K562 (cell line): ENCODE results near the gene LRP6. TPM values are rescaled to one million over a fixed set of nuclear protein-coding genes. Genes with fewer than 3 reads are reported as not detected.

ENCODE experiments used
- ATAC-seq: fragments of 200-7000 bp; cut with Tn5 transposase; 3 replicates; pipeline ENCODE4 v1.9.1; 2020; ENCODE audit warnings: moderate library complexity
- BruUV-seq: library from RNA; stranded (reverse); fragments of 400-500 nt; replicated peaks from 2 replicates; lab custom pipeline; 2021; lab: Mats Ljungman, UMichigan
- CTCF ChIA-PET: fragments of 300-600 bp; formaldehyde crosslinking; extraction: SDS; loops from one replicate; lab custom pipeline; 2021; ENCODE audit warnings: low intra/inter-chr PET ratio; lab: Yijun Ruan, JAX
- POLR2A ChIA-PET: fragments of 300-600, 350-650 bp; sonication (Branson Sonifier 250); formaldehyde crosslinking; extraction: SDS; loops from one replicate; lab custom pipeline; 2021; ENCODE audit warnings: antibody characterized with exemption, inconsistent platforms; lab: Yijun Ruan, JAX
- DNase-seq, 4 experiments: peaks; one replicate each; pipeline versions ENCODE4 v3.0.0 to v3.0.0-alpha.2; 2011 to 2018; ENCODE audit warnings: low spot score in 3 of 4, mixed read lengths in 3 of 4; ENCODE audit errors: extremely low read depth in 1 of 4
- FAIRE-seq: peaks from 2 replicates; lab custom pipeline; 2011; peaks lifted over from hg19 to GRCh38; lab: Jason Lieb, UNC
- H2AFZ ChIP-seq: 2 replicates; pipeline ENCODE4 v1.6.0; 2011; ENCODE audit warnings: low read depth, low read length, control low read depth, inconsistent platforms
- H3K27ac ChIP-seq: fragments of 200-600 bp; 3 replicates; pipeline ENCODE4 v1.8.0; 2011; ENCODE audit warnings: low read depth, mild to moderate bottlenecking, control low read depth, inconsistent platforms, low read length, moderate library complexity, mixed read lengths; ENCODE audit errors: extremely low read depth
- H3K27me3 ChIP-seq, 2 experiments: fragments of 300-600 bp in 1 of 2; 2 replicates in 1 of 2; 3 replicates in 1 of 2; pipeline versions ENCODE4 v1.6.0 to v1.8.0; 2011; ENCODE audit warnings: inconsistent platforms in 2 of 2, low read length in 2 of 2, mild to moderate bottlenecking in 1 of 2, mixed read lengths in 1 of 2, moderate library complexity in 1 of 2; ENCODE audit not compliant: control insufficient read depth in 2 of 2, insufficient read depth in 2 of 2
- H3K36me3 ChIP-seq: fragments of 300-600 bp; 3 replicates; pipeline ENCODE4 v1.8.0; 2011; ENCODE audit warnings: mild to moderate bottlenecking, low read length, inconsistent platforms; ENCODE audit not compliant: control insufficient read depth, insufficient read depth
- H3K4me1 ChIP-seq, 2 experiments: fragments of 200-600 bp in 1 of 2; replicated peaks in 1 of 2; 2 replicates in 1 of 2; 3 replicates in 1 of 2; pipeline versions ENCODE4 v1.5.1 to v1.8.0; 2011; ENCODE audit warnings: inconsistent platforms in 2 of 2, low read length in 2 of 2, mild to moderate bottlenecking in 1 of 2, mixed read lengths in 1 of 2, moderate library complexity in 1 of 2; ENCODE audit not compliant: control insufficient read depth in 2 of 2, insufficient read depth in 2 of 2
- H3K4me2 ChIP-seq: 2 replicates; pipeline ENCODE4 v1.6.1; 2011; ENCODE audit warnings: low read length, control low read depth, inconsistent platforms, mixed read lengths; ENCODE audit not compliant: insufficient read depth
- H3K4me3 ChIP-seq: fragments of 200-600 bp; sonication (generic), shearing (Covaris generic); 2 replicates; pipeline ENCODE4 v1.5.1; 2016; ENCODE audit warnings: control low read depth, inconsistent platforms
- H3K79me2 ChIP-seq: fragments of 200-600 bp; 3 replicates; pipeline ENCODE4 v1.8.0; 2011; ENCODE audit warnings: low read length, inconsistent platforms; ENCODE audit not compliant: control insufficient read depth, insufficient read depth
- H3K9ac ChIP-seq, 2 experiments: 2 replicates each; pipeline versions ENCODE4 v1.6.0 to v1.6.1; 2011; ENCODE audit warnings: low read depth in 2 of 2, low read length in 2 of 2, control low read depth in 1 of 2, inconsistent platforms in 1 of 2, mild to moderate bottlenecking in 1 of 2, mixed read lengths in 1 of 2; ENCODE audit not compliant: insufficient read depth in 1 of 2
- H3K9me1 ChIP-seq: one replicate; pipeline ENCODE4 v1.6.0; 2011; ENCODE audit warnings: inconsistent platforms, mild to moderate bottlenecking, low read length, moderate library complexity; ENCODE audit not compliant: control insufficient read depth, insufficient read depth
- H3K9me3 ChIP-seq: replicated peaks from 2 replicates; pipeline ENCODE4 v1.5.1; 2011; ENCODE audit warnings: low read depth, low read length, inconsistent platforms; ENCODE audit not compliant: control insufficient read depth, insufficient read depth
- H4K20me1 ChIP-seq: replicated peaks from 2 replicates; pipeline ENCODE4 v1.6.1; 2011; ENCODE audit warnings: low read length, inconsistent platforms, mixed read lengths; ENCODE audit not compliant: control insufficient read depth, insufficient read depth
- CBX2 ChIP-seq: fragments of 200-600 bp; sonication (generic); IDR thresholded peaks from one replicate; pipeline ENCODE4 v1.6.1; 2012; ENCODE audit warnings: mild to moderate bottlenecking, low read length, inconsistent platforms; ENCODE audit not compliant: insufficient read depth, poor library complexity, severe bottlenecking
- CREM ChIP-seq: IDR thresholded peaks from 2 replicates; pipeline ENCODE4 v1.6.1; 2014; ENCODE audit warnings: antibody characterized with exemption, low read depth
- ELF1 ChIP-seq: fragments of 200-800 bp; sonication (Bioruptor generic); IDR thresholded peaks from 2 replicates; pipeline ENCODE4 v1.6.1; 2016; ENCODE audit warnings: missing genetic modification characterization, missing compliant biosample characterization
- GATAD2A ChIP-seq: fragments of 450-650 bp; IDR thresholded peaks from 2 replicates; pipeline ENCODE4 v1.6.1; 2017
- HLTF ChIP-seq: fragments of 450-650 bp; IDR thresholded peaks from 2 replicates; pipeline ENCODE4 v1.6.1; 2016
- NFYB ChIP-seq: IDR thresholded peaks from 2 replicates; pipeline ENCODE4 v1.6.1; 2011; ENCODE audit warnings: mild to moderate bottlenecking, moderate library complexity; ENCODE audit not compliant: insufficient read length; ENCODE audit errors: extremely low read depth
- PHF21A ChIP-seq: fragments of 450-650 bp; IDR thresholded peaks from 2 replicates; pipeline ENCODE4 v1.6.1; 2017; ENCODE audit warnings: low read depth, borderline replicate concordance
- PTBP1 ChIP-seq: fragments of 200-400 bp; formaldehyde crosslinking; IDR thresholded peaks from 2 replicates; pipeline ENCODE4 v1.6.1; 2017; ENCODE audit warnings: low read depth, low read length
- SNRNP70 ChIP-seq: fragments of 200-400 bp; formaldehyde crosslinking; optimal IDR thresholded peaks from 2 replicates; pipeline ENCODE3; 2017; ENCODE audit warnings: low read depth, low read length
- TAF9B ChIP-seq: fragments of 450-650 bp; IDR thresholded peaks from 2 replicates; pipeline ENCODE4 v1.6.1; 2018; ENCODE audit warnings: mild to moderate bottlenecking; ENCODE audit not compliant: partially characterized antibody
- ZBTB5 ChIP-seq: fragments of 450-650 bp; IDR thresholded peaks from 2 replicates; pipeline ENCODE4 v1.6.1; 2017; ENCODE audit warnings: antibody characterized with exemption
- ZNF766 ChIP-seq: fragments of 200-800 bp; sonication (Bioruptor generic); conservative IDR thresholded peaks from 2 replicates; pipeline ENCODE4 v1.6.1; 2016; ENCODE audit warnings: missing genetic modification characterization, missing compliant biosample characterization
- WGBS: fragments of 100-300 bp; shearing (Covaris generic); methylation state at CpG from one replicate; pipeline ENCODE4 v1.1.6; 2016; ENCODE audit warnings: low coverage, mixed read lengths; ENCODE audit not compliant: insufficient coverage; ENCODE audit errors: missing lambda C conversion rate; 5-methylcytosine and 5-hydroxymethylcytosine counted together
- in situ Hi-C: fragments of 300-500 bp; cut with MboI; formaldehyde crosslinking; loops from 4 replicates; pipeline ENCODE4 v1.15.0; 2018; ENCODE audit warnings: inconsistent platforms, mixed read lengths
- intact Hi-C: fragments of 100-400 bp; cut with micrococcal nuclease; formaldehyde crosslinking; loops from 2 replicates; pipeline ENCODE4 v1.14.2; 2022
- polyA plus RNA-seq, 8 experiments: library from polyadenylated mRNA; depleted of rRNA in 4 of 8; stranded (reverse) in 5 of 8; unstranded in 3 of 8; fragments of >200 nt; fragmentation: Nextera tagmentation in 2 of 8; fragmentation: Illumina TruSeq in 1 of 8; extraction: Ambion mirVana in 2 of 8; extraction: Trizol in 1 of 8; gene quantifications; 2 replicates each; pipeline versions ENCODE4 v1.2.1 to v1.2.3, GENCODE V29; 2011 to 2014; ENCODE audit warnings: inconsistent platforms in 1 of 8, missing spikeins in 1 of 8
- total RNA-seq, 7 experiments: library from RNA; depleted of rRNA in 6 of 7; stranded (reverse); fragments of >200 nt in 6 of 7; fragmentation: Illumina TruSeq in 2 of 7; extraction: Trizol in 2 of 7; gene quantifications; 2 replicates each; pipeline versions ENCODE4 v1.2.1 to v1.2.3, GENCODE V29; 2011 to 2021; ENCODE audit warnings: low replicate concordance in 1 of 7

The LRP6 gene
- total and polyA plus RNA-seq, 9 of the 15 experiments (the other 6 are each of a cell fraction or from before 2014, with no cell fraction given): 3.0 to 17.0 (median 10.8) TPM

GRCh38 chr12:12083688-12084087, 183.2 kb downstream of the LRP6 start:
- H3K79me2 ChIP-seq: no peaks in the 10 kb centered on the region
- no peak for FAIRE-seq
- no peaks in the 10 kb centered on the region for H3K9me3 ChIP-seq
- ATAC-seq: no peak
- H2AFZ ChIP-seq: no peak overlapping the region
- no peak overlapping the region for H3K27ac ChIP-seq
- WGBS: 60% methylated on average over 3 of the region's 8 CpGs
- H4K20me1 ChIP-seq: no peaks in the 10 kb centered on the region
- in situ Hi-C loops: loop anchor here (5.0 to 10.0 kb wide), 3 partner anchors 249 to 621 kb away; no protein-coding TSS in a partner anchor
- POLR2A ChIA-PET: interaction anchor here (0.5 to 0.7 kb wide), 2 partner anchors 27 to 245 kb away, joined by 3 read pairs; no protein-coding TSS in a partner anchor
- no TSS peak for BruUV-seq
- peaks cover 0 to 4% of the 10 kb centered on the region in 2 experiments; a peak in 3 of 5 replicates for H3K4me1 ChIP-seq
- no peaks in the 10 kb centered on the region for H3K36me3 ChIP-seq
- intact Hi-C loops: loop anchor here (2.0 kb wide), 1 partner anchor 617 kb away; no protein-coding TSS in a partner anchor
- CTCF ChIA-PET: no interaction called here
- H3K9ac ChIP-seq: no peak overlapping the region
- no peaks in the 10 kb centered on the region for H3K9me1 ChIP-seq
- H3K4me3 ChIP-seq: no peak overlapping the region
- H3K4me2 ChIP-seq: no peak overlapping the region
- H3K27me3 ChIP-seq: peaks cover 0 to 3% of the 10 kb centered on the region in 2 experiments; a peak in 1 of 5 replicates
- DNase-seq: no peak
- TF ChIP-seq PTBP1 (no peak), CREM (no peak), ZBTB5 (no peak), ELF1 (no peak), PHF21A (no peak), GATAD2A (no peak), SNRNP70 (no peak), ZNF766 (CRISPR knock-in tag) (no peak), CBX2 (no peak), HLTF (no peak), NFYB (no peak), TAF9B (no peak)
